Stimulated activated CD8-positive, alpha-beta memory T cell treated with anti-CD3 and anti-CD28 coated beads, Interleukin-15, amount 100 ng/mL, for 1 hour (primary cell): ENCODE measurements around the gene S100A1.
"Not testable (repeated sequence)": the region's sequence is repeated elsewhere in the genome, so short reads cannot be mapped to it uniquely, and the experiment has no call there.

Experiments used
- DNase-seq: peaks from one replicate; pipeline ENCODE4 v3.0.0-alpha.2; 2020; ENCODE audit warnings: low read depth

Gene S100A1

GRCh38 chr1:153658400-153659174 lies 30.4 kb downstream of the S100A1 start, which contains the start of gene SNAPIN:
Gene SNAPIN (plus strand): TSS chr1:153658703. CDS start chr1:153658744, 41 bp downstream.
- DNase-seq, result peak; percentile 75

GRCh38 chr1:153659175-153659534 lies 30.9 kb downstream of the S100A1 start:
- DNase-seq, result no peak

- DNase-seq, result no peak
These were observed 31.4 kb downstream of the S100A1 start for GRCh38 chr1:153659656-153660055.

- no peak for DNase-seq
These were observed 33.0 kb downstream of the S100A1 start for GRCh38 chr1:153661111-153661708.

DNA sequence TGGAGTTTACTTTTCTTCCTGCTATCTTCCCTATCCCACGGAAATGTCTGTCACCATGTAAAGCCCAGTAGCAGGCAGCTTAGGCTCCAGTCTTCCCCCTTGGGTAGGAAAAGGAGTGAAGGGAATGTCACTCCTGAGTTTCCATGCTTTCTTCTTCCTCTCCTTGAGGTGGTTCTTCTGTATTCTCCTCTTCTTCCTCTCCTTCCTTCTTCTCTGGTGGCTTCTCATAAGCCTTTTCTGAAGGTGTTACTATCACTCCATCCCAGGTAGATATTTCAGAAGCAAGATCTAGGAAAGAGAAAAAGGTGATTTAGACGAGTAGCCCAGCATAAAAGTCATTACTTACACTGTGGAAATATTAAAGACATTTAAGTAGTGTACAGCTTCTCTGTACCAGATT lies 34.0 kb downstream of the S100A1 start:
- no peak for DNase-seq

DNA sequence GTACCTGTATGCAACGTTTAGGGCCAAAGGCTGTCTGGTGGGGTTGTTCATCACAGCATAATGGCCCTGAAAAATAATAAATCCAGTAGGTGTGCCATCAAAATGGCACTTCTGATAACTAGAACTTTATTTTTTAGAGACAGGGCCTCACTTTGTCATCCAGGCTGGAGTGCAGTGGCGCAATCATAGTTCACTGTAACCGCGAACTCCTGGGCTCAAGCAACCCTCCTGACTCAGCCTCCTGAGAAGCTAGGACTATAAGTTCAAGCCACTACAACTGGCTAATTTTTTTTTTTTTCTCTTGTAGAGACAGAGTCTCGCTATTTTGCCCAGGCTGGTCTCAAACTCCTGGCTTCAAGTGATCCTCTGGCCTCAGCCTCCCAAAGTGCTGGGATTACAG lies 35.0 kb downstream of the S100A1 start:
- DNase-seq, result no peak

DNA sequence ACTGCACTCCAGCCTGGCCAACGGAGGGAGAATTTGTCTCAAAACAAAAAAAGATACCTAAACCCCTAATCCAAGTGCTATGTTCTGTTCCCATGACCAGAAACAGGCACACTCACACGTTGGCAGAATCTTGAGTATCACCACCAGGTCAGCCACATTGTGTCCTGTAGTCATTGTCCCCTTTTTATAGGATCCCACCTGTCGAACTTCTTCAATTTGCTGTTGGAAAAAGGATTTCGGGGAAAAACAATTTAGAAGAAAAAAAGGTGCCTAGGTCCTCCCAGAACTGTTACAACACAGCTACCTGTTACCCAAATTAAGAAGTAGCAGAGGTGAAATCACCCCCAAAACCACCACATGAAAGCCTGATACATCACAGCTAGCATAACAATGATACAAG lies 39.2 kb downstream of the S100A1 start:
- DNase-seq, result no peak

DNA sequence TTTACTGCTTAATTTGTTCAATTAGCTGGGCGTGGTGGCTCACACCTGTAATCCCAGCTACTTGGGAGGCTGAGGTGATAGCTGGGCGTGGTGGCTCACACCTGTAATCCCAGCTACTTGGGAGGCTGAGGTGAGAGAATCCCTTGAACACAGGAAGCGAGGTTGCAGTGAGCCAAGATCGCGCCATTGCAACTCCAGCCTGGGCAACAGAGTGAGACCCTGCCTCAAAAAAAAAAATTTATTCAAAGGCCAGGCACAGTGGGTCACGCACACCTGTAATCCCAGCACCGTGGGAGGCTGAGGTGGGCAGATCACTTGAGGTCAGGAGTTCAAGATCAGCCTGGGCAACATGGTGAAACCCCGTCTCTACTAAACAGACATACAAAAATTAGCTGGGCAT lies 40.4 kb downstream of the S100A1 start:
- DNase-seq, result not testable (repeated sequence)

GRCh38 chr1:153669606-153670005 lies 41.4 kb downstream of the S100A1 start:
- DNase-seq, result no peak

DNA sequence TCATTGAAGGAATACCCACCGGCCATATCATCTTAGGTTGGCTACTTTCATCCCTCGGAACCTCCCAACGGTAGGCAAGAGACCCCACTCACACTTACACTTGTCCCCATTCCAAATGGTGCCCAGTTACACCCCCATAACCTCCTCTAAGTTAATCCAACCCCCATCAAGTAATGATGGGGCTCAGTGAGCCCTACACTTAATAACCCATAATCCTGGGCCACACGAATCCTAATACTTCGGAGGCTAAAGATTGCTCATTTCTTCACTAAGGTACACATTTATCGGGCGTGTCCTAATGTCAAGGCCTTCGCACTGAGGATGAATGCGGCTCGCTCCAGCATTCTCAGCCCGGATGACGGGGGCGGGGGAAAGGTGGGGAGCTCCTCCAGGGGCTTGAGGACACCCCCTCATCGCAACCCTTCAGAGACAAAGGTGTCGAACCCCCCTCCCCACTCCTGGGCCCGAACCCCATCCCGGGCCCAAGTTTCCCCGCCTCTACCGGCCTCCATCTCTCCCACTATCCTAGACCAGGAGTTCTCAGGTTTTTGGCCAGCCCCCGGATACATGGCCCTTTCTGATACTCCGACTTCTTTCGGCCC lies 42.1 kb downstream of the S100A1 start:
- DNase-seq, result no peak

DNA sequence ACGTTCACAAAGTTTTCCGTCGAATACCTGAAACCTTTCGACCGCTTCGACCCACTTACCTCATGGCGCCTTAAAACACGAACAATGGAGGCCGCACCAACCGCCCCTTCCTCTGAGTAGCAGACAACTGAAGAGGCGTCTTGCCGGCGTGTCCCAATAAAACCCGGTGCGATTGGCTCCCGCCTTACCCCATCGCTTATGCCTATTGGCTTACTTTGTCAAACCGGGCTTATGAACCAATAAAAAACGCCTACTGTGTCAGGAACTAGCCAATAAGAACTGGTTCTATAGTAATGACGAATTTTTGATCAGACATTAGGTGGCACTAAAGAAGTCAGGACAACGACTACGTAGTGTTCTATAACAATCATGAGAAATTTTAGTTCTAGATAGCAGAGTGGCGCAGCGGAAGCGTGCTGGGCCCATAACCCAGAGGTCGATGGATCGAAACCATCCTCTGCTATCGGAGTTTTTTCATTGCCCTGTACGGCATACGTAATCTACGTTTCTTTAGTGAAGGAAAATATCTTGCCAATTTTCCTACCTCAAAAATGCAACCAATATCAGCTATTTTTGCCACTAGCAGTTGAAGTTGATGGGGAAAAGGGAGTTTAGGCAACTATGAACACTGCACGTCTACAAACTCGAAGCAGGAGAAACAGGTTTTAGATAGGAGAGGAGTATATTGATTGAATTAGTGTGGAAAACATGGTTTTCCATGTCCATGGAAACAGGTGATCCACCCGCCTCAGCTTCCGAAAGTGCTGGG lies 42.8 kb downstream of the S100A1 start, which contains the start of gene ILF2:
Gene ILF2 (minus strand): TSS at position 135 of the 769 bp plus-strand sequence. CDS start 71 bp downstream, at position 64.
- DNase-seq, result peak; percentile 95

DNA sequence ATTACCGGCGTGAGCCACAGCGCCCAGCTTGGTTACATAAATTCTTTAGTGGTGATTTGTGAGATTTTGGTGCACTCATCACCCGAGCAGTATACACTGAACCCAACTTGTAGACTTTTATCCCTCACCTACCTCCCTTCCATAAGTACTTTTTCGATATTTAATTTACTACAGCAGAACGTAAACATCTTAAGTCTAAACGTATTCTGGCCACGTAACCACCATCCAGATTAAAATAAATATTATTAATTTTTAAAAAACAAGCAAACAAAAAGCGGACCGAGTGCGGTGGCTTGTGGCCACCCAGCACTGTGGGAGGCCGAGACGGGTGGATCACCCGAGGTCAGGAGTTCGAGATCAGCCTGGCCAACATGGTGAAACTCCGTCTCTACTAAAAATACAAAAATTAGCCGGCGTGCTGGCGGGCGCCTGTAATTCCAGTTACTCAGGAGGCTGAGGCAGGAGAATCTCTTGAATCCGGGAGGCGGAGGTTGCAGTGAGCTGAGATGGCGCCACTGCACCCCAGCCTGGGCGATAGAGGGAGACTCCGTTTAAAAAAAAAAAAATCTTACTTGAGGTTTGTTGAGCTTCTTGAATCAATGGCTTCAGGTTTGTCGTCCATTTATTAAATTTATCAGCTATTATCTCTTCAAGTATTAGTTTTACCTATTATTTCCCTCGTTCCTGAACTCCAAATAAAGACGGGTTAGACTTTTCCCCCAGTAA lies 43.6 kb downstream of the S100A1 start:
- not testable (repeated sequence) for DNase-seq

- no peak for DNase-seq
These were observed 45.3 kb downstream of the S100A1 start for GRCh38 chr1:153673511-153673910.

DNA sequence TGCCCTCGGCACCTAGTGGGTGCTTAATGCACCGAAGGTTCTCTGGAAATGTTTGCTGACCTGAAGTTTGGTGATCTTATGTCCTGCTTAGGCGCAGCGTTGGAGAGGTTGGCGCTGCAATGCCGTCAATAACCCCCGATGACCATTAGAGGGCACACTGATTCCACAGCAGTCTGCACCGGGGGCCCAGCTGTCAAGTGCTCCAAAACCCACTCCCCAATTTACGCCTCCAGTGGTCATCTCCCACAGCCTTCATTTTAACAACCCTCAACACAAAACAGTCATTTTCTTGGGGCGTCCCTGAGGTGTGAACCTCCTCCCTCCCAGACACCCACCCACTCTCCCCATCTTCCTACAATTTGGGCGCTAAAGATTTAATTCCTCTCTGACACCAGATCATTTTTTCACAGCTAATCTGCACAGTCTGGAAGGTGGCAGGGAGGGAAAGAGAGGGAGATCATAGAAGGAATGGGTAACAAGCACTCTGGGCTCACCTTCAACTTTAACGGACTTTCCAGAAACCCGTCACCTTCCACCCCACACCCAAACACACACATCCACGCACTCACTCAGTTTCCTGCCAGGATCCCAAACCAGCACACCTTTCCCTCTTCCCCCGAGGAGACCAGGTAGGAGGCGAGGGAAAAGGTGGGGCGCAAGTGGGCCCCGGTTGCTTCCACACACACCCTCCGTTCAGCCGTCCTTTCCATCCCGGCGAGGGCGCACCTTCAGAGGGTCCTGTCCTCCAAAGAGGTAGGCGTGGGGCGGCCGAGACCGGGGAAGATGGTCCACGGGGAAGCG lies 49.7 kb downstream of the S100A1 start:
- no peak for DNase-seq

DNA sequence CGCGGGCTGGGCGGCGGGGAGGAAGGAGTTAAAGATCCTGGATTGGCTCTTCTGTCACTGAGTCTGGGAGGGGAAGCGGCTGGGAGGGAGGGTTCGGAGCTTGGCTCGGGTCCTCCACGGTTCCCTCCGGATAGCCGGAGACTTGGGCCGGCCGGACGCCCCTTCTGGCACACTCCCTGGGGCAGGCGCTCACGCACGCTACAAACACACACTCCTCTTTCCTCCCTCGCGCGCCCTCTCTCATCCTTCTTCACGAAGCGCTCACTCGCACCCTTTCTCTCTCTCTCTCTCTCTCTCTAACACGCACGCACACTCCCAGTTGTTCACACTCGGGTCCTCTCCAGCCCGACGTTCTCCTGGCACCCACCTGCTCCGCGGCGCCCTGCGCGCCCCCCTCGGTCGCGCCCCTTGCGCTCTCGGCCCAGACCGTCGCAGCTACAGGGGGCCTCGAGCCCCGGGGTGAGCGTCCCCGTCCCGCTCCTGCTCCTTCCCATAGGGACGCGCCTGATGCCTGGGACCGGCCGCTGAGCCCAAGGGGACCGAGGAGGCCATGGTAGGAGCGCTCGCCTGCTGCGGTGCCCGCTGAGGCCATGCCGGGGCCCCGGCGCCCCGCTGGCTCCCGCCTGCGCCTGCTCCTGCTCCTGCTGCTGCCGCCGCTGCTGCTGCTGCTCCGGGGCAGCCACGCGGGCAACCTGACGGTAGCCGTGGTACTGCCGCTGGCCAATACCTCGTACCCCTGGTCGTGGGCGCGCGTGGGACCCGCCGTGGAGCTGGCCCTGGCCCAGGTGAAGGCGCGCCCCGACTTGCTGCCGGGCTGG lies 50.5 kb downstream of the S100A1 start, which contains the start of gene NPR1:
Gene NPR1 (plus strand): TSS at position 170 of the 818 bp plus-strand sequence. CDS start 421 bp downstream, at position 591.
- DNase-seq, result no peak

- no peak for DNase-seq
These were observed 51.3 kb downstream of the S100A1 start for GRCh38 chr1:153679337-153680119.

DNA sequence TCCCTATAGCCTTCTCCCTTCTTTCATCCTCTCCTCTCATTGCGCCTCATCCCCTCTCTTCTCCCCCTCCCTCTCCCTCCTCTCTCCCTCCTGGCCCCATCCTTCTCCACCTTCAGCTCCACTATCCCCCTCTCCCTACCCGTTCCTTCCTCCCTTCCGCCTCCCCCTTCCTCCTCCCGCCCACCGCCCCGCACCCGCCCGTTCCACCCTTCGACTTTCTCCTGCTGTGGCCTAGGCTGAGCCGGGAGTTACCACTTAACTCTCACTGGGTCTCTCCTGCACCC lies 51.8 kb downstream of the S100A1 start:
- DNase-seq, result no peak
